Omental fat pad (tissue), 4 donors: Measurements from ENCODE around the gene MYO1E. TPM values are rescaled to one million over a fixed set of nuclear protein-coding genes. Genes with fewer than 3 reads are reported as not detected.

ENCODE experiments used
- ATAC-seq: fragments of 150-250 bp; one replicate; pipeline ENCODE4 v1.9.1; 2016; ENCODE audit warnings: mild to moderate bottlenecking, moderate library complexity; ENCODE audit not compliant: low FRiP score
- DNase-seq: peaks from one replicate; pipeline ENCODE4 v3.0.0-alpha.2; 2019; ENCODE audit warnings: low spot score
- small RNA-seq: library from RNA; depleted of rRNA; stranded (forward); fragments of <200 nt; gene quantifications from one replicate; pipeline ENCODE3, GENCODE V24; 2016
- total RNA-seq, 4 donors: library from RNA; depleted of rRNA; stranded (reverse); fragments of >200 nt; gene quantifications; one replicate each; pipeline ENCODE4 v1.1.0, GENCODE V29; 2016
- TF ChIP-seq, protein P1 (sequence below), 3 donors: fragments of 450-650 bp; IDR thresholded peaks; one replicate each; pipeline ENCODE4 v1.5.1; 2016 to 2017; ENCODE audit warnings: antibody characterized with exemption in 3 of 3, mild to moderate bottlenecking in 3 of 3, moderate library complexity in 2 of 3

The MYO1E gene
- total RNA-seq, 4 donors from 2014 or later: 35.7 to 193 (median 68.0) TPM

DNA sequence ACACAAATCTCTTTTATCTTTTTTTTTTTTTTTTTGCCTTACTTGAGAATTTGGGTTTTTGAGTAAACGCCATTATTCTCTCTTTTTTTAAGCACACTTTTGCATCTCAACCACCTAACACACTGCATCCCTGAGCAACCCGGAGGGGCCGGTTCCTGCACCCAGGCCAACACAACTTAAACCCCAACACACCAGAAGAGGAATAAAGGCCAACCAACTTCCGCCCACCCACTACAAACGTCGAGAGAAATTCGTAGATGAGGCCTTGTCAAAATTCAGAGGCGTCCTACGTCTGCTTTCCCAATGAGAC, 268.1 kb downstream of the MYO1E start:
- TF ChIP-seq, protein P1, sequence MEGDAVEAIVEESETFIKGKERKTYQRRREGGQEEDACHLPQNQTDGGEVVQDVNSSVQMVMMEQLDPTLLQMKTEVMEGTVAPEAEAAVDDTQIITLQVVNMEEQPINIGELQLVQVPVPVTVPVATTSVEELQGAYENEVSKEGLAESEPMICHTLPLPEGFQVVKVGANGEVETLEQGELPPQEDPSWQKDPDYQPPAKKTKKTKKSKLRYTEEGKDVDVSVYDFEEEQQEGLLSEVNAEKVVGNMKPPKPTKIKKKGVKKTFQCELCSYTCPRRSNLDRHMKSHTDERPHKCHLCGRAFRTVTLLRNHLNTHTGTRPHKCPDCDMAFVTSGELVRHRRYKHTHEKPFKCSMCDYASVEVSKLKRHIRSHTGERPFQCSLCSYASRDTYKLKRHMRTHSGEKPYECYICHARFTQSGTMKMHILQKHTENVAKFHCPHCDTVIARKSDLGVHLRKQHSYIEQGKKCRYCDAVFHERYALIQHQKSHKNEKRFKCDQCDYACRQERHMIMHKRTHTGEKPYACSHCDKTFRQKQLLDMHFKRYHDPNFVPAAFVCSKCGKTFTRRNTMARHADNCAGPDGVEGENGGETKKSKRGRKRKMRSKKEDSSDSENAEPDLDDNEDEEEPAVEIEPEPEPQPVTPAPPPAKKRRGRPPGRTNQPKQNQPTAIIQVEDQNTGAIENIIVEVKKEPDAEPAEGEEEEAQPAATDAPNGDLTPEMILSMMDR (IDR thresholded peaks at IDR 0.05): no peak
- DNase-seq (no peak), ATAC-seq (no peak)

DNA sequence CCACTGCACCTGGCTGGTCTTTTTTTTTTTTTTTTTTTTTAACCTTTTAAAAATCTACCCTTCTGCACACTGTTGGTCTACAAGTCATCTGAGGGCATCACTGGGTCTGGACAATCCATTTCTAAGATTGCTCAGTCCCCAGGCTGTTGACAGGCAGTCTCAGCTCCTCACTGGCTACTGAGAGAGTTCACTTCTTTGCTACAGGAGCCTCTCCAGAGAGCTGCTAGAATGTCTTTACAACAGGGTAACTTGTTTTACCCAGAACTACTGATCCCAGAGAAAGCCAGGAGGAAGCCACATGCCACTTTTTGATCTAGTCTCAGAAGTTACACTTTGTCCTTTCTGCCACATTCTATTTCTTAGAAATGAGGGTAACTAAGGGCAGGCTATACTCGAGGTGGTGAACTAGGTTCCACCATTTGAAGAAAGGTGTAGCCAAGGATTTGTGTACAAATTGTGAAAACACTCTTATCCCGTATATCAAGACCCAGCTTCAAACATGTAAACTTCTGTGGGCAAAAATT, 273.4 kb downstream of the MYO1E start:
- TF ChIP-seq, protein P1 (IDR thresholded peaks at IDR 0.05): no peak
- ATAC-seq (no peak), DNase-seq (no peak)

DNA sequence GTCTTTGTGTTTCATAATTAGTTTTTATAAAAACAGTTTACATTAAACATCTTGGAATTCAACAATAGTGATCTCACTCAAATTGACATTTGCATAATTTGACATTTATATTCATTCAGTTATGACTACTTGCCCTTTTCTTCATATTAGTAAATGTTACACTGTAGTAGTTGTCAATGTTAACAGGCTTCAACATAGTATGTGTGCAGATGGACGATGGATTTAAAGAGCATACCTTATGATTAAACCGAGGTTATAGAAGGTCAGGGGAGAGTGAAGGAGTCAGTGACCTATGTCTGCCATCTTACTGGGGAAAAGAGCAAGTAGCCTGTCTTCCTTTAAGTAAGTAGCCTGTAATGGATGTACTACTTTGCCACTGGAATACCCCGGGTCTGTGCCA, 276.2 kb downstream of the MYO1E start:
- ATAC-seq (no peak), DNase-seq (no peak)
- TF ChIP-seq, protein P1 (IDR thresholded peaks at IDR 0.05): no peak

DNA sequence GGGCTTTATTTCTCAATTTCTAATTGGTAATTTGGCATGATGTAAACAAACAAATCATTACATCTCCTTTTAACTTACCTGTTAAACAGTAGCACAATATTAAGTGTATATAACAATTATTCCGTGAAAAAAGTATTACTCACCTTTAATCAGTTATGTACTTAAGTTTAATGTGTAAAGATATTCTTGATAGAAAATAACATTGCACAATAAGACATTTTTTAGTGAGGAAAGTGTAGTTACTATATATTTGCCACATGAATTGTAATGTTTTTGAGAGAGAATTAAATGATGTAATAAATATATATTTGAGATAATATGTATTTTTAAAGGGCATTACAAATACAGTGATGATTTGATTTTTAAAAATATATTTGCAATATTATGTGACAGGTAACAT, 278.6 kb downstream of the MYO1E start:
- ATAC-seq (no peak), DNase-seq (no peak)
- TF ChIP-seq, protein P1 (IDR thresholded peaks at IDR 0.05): no peak

DNA sequence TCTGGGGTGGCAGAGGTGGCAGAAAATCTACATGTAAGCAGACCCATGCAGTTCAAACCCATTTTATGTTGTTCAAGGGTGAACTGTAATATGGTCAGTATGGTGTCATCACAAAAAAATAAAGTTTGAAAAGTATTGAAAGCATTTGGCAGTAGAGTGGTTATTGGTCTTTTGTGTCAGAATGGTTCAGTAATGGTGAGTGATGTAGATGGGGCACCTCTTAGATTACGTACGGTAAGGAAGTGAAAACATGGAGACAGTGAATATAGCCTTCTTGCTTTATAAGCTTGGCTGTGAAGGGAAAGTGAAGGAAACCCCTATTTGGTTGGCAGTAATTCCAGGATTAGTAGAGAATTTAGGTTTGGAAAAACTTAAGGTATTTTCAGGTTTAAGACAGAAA, 284.9 kb downstream of the MYO1E start:
- no peak for ATAC-seq
- DNase-seq: no peak
- TF ChIP-seq, protein P1 (IDR thresholded peaks at IDR 0.05): no peak

Small RNA genes lying within 50 kb of the gene (small RNA-seq; reads per million reads assigned to genes)
- gene MIR2116: 0.64 reads per million
- gene RF00019: not detected
- gene RNU4-80P: not detected
- gene RNU6-212P: not detected

Other genes starting within 250 kb of the MYO1E start
- gene LDHAL6B, start 166.0 kb downstream of the MYO1E start, total RNA-seq: not detected
- under 1 TPM in 3 of 4 donors, not detected in 1; 0.38 to 0.93 (median 0.72) TPM for gene FAM81A, start 65.3 kb upstream of the MYO1E start, total RNA-seq
- gene GCNT3, start 238.9 kb upstream of the MYO1E start, total RNA-seq: not detected